GM23338 (cell line): ENCODE measurements around the gene ZNF385B. TPM values are rescaled to one million over a fixed set of nuclear protein-coding genes. Genes with fewer than 3 reads are reported as not detected.

Experiments used
- ATAC-seq: fragments of 200-7000 bp; cut with Tn5 transposase; 3 replicates; pipeline ENCODE4 v1.9.1; 2020
- DNase-seq: peaks from one replicate; pipeline ENCODE4 v3.0.0-alpha.2; 2015; ENCODE audit warnings: low spot score
- H2AFZ ChIP-seq: fragments of 200-600 bp; sonication (generic); 2 replicates; pipeline ENCODE4 v1.8.0; 2016; ENCODE audit warnings: antibody characterized with exemption, mild to moderate bottlenecking, moderate library complexity
- H3F3A ChIP-seq: fragments of 200-600 bp; sonication (generic); replicated peaks from 2 replicates; pipeline ENCODE4 v1.8.0; 2017; ENCODE audit warnings: antibody characterized with exemption, mixed run types, low read depth
- H3K27ac ChIP-seq: fragments of 200-600 bp; sonication (generic); 2 replicates; pipeline ENCODE4 v1.6.1; 2016; ENCODE audit warnings: low read depth
- H3K27me3 ChIP-seq: fragments of 200-600 bp; sonication (generic); 2 replicates; pipeline ENCODE4 v1.8.0; 2016; ENCODE audit warnings: mild to moderate bottlenecking, mixed run types, moderate library complexity; ENCODE audit not compliant: insufficient read depth
- H3K36me3 ChIP-seq: fragments of 200-600 bp; sonication (generic); 2 replicates; pipeline ENCODE4 v1.8.0; 2016; ENCODE audit warnings: mild to moderate bottlenecking; ENCODE audit not compliant: insufficient read depth
- H3K4me1 ChIP-seq: fragments of 200-600 bp; sonication (generic); 2 replicates; pipeline ENCODE4 v1.8.0; 2016; ENCODE audit warnings: mild to moderate bottlenecking, moderate library complexity; ENCODE audit not compliant: insufficient read depth
- H3K4me2 ChIP-seq: fragments of 200-600 bp; sonication (generic); 2 replicates; pipeline ENCODE4 v1.7.1; 2017; ENCODE audit warnings: mixed run types
- H3K4me3 ChIP-seq: fragments of 200-600 bp; sonication (generic); 2 replicates; pipeline ENCODE4 v1.6.1; 2016; ENCODE audit warnings: mixed run types
- H3K79me2 ChIP-seq: fragments of 200-600 bp; sonication (generic); replicated peaks from 2 replicates; pipeline ENCODE4 v1.8.0; 2017; ENCODE audit warnings: mild to moderate bottlenecking; ENCODE audit not compliant: insufficient read depth
- H3K9me2 ChIP-seq: fragments of 200-600 bp; sonication (generic); 2 replicates; pipeline ENCODE4 v1.8.0; 2017; ENCODE audit not compliant: insufficient read depth
- H4K20me1 ChIP-seq: fragments of 200-600 bp; sonication (generic); replicated peaks from 2 replicates; pipeline ENCODE4 v1.8.0; 2017; ENCODE audit warnings: mild to moderate bottlenecking; ENCODE audit not compliant: insufficient read depth
- H3K27ac Mint-ChIP-seq: 2 replicates; pipeline ENCODE4 v1.8.0; 2020; ENCODE audit warnings: inconsistent platforms, mild to moderate bottlenecking, moderate library complexity, mixed read lengths
- H3K27me3 Mint-ChIP-seq: 3 replicates; pipeline ENCODE4 v1.8.0; 2022; ENCODE audit warnings: low read depth, mild to moderate bottlenecking, moderate library complexity, mixed read lengths, inconsistent platforms; ENCODE audit not compliant: insufficient read depth, poor library complexity
- H3K36me3 Mint-ChIP-seq: 3 replicates; pipeline ENCODE4 v1.8.0; 2021; ENCODE audit warnings: low read depth, mild to moderate bottlenecking, inconsistent platforms, moderate library complexity, mixed read lengths
- H3K4me1 Mint-ChIP-seq: 3 replicates; pipeline ENCODE4 v1.8.0; 2020; ENCODE audit warnings: mild to moderate bottlenecking, inconsistent platforms, mixed read lengths
- H3K4me3 Mint-ChIP-seq: 3 replicates; pipeline ENCODE4 v1.8.0; 2021; ENCODE audit warnings: moderate library complexity, mild to moderate bottlenecking, inconsistent platforms, mixed read lengths
- H3K9me3 Mint-ChIP-seq: 3 replicates; pipeline ENCODE4 v1.8.0; 2020; ENCODE audit warnings: moderate library complexity, mild to moderate bottlenecking, inconsistent platforms, mixed read lengths
- CREB1 ChIP-seq: fragments of 250-450 bp; sonication (Bioruptor Pico); IDR thresholded peaks from 2 replicates; pipeline ENCODE4 v1.5.0; 2020; ENCODE audit warnings: low read depth, mild to moderate bottlenecking, moderate library complexity
- CTCF ChIP-seq, 2 experiments: fragments of 200-600 bp in 1 of 2; sonication (generic) in 1 of 2; conservative IDR thresholded peaks; 2 replicates each; pipeline versions ENCODE4 v1.5.1 to v1.6.1; 2016 to 2017; ENCODE audit warnings: antibody characterized with exemption in 2 of 2, low read depth in 2 of 2, mild to moderate bottlenecking in 2 of 2, moderate library complexity in 1 of 2
- EZH2 ChIP-seq: fragments of 200-600 bp; sonication (generic); IDR thresholded peaks from one replicate; pipeline ENCODE4 v1.8.0; 2017; ENCODE audit warnings: antibody characterized with exemption, mild to moderate bottlenecking, low read depth; ENCODE audit not compliant: unreplicated experiment
- EZH2phosphoT487 ChIP-seq: fragments of 200-600 bp; sonication (generic); IDR thresholded peaks from one replicate; pipeline ENCODE4 v1.8.1; 2018; ENCODE audit warnings: antibody characterized with exemption; ENCODE audit not compliant: unreplicated experiment
- JUNB ChIP-seq: IDR thresholded peaks from one replicate; pipeline ENCODE4 v1.6.1; 2016; ENCODE audit warnings: antibody characterized with exemption; ENCODE audit not compliant: unreplicated experiment
- POLR2AphosphoS5 ChIP-seq: IDR thresholded peaks from 2 replicates; pipeline ENCODE4 v1.6.1; 2016; ENCODE audit warnings: antibody characterized with exemption, low read depth
- STAT1 ChIP-seq: IDR thresholded peaks from one replicate; pipeline ENCODE4 v1.6.1; 2016; ENCODE audit warnings: antibody characterized with exemption; ENCODE audit not compliant: unreplicated experiment
- ZNF462 ChIP-seq: fragments of 250-450 bp; sonication (Bioruptor Pico); IDR thresholded peaks from 2 replicates; pipeline ENCODE4 v1.5.0; 2020; ENCODE audit warnings: mild to moderate bottlenecking, moderate library complexity
- polyA plus RNA-seq: library from polyadenylated mRNA; unstranded; fragments of >200 nt; fragmentation: Nextera tagmentation; extraction: Ambion mirVana; gene quantifications from 2 replicates; pipeline ENCODE4 v1.2.1, GENCODE V29; 2016
- total RNA-seq: library from RNA; depleted of rRNA; stranded (reverse); fragments of >200 nt; shearing (Covaris generic); gene quantifications from 2 replicates; pipeline ENCODE4 v1.2.3, GENCODE V29; 2014
- TF ChIP-seq, protein P1 (sequence below): IDR thresholded peaks from 2 replicates; pipeline ENCODE4 v1.6.1; 2016; ENCODE audit warnings: antibody characterized with exemption

Gene ZNF385B
- total and polyA plus RNA-seq, 2 experiments from 2014 or later = 1.5 to 4.6 TPM

- peak; percentile 100 for ATAC-seq
- H3K9me3 Mint-ChIP-seq = peaks cover 13% of the 10 kb centered on the region
- TF ChIP-seq JUNB (no peak), CTCF (conservative IDR thresholded peaks at IDR 0.05; ENCODE audit: low read depth in 2 of 2) (peak; percentile 73 to 91)
Measured at GRCh38 chr2:179898873-179899272, 37.5 kb upstream of the ZNF385B start.

GRCh38 chr2:179893616-179894015 is 32.2 kb upstream of the ZNF385B start:
- Mint-ChIP-seq H3K4me1 (peaks cover 2% of the 10 kb centered on the region; the same call in 1 of the 3 replicates), H3K4me3 (no peak overlapping the region), H3K27me3 (peaks cover 4% of the 10 kb centered on the region), H3K9me3 (peaks cover 5% of the 10 kb centered on the region; the same call in 2 of the 3 replicates), H3K27ac (no peak overlapping the region), H3K36me3 (peaks cover 4% of the 10 kb centered on the region; the same call in 2 of the 3 replicates)
- ATAC-seq (no peak), DNase-seq (no peak)
- Histone ChIP-seq H3K4me3 (no peak overlapping the region), H3K4me2 (no peak overlapping the region), H2AFZ (no peak overlapping the region), H3K79me2 (no peaks in the 10 kb centered on the region), H3K36me3 (0 out of 2 replicates have a peak, but pooled peaks cover 5% of the 10 kb centered on the region), H3K27ac (no peak overlapping the region), H3K9me2 (0 out of 2 replicates have a peak, but pooled peaks cover 8% of the 10 kb centered on the region), H3K4me1 (no peaks in the 10 kb centered on the region), H3F3A (no peaks in the 10 kb centered on the region), H3K27me3 (no peaks in the 10 kb centered on the region), H4K20me1 (no peaks in the 10 kb centered on the region)
- TF ChIP-seq CTCF (conservative IDR thresholded peaks at IDR 0.05; ENCODE audit: low read depth in 2 of 2) (no peak), ZNF462 (CRISPR knock-in tag) (no peak), EZH2phosphoT487 (no peak), POLR2AphosphoS5 (no peak), CREB1 (CRISPR knock-in tag) (no peak), STAT1 (no peak), EZH2 (no peak)
- TF ChIP-seq, protein P1, sequence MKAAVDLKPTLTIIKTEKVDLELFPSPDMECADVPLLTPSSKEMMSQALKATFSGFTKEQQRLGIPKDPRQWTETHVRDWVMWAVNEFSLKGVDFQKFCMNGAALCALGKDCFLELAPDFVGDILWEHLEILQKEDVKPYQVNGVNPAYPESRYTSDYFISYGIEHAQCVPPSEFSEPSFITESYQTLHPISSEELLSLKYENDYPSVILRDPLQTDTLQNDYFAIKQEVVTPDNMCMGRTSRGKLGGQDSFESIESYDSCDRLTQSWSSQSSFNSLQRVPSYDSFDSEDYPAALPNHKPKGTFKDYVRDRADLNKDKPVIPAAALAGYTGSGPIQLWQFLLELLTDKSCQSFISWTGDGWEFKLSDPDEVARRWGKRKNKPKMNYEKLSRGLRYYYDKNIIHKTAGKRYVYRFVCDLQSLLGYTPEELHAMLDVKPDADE = no peak

More at GRCh38 chr2:179898873-179899272, 37.5 kb upstream of the ZNF385B start:
- H3F3A ChIP-seq = no peaks in the 10 kb centered on the region
- H3K4me3 ChIP-seq = no peak overlapping the region
- H2AFZ ChIP-seq = peak overlapping the region; percentile 64
- H3K36me3 Mint-ChIP-seq = peaks cover 10% of the 10 kb centered on the region
- no peaks in the 10 kb centered on the region for H3K27me3 ChIP-seq
- no peak overlapping the region for H3K27ac Mint-ChIP-seq
- no peak overlapping the region for H3K27ac ChIP-seq
- no peaks in the 10 kb centered on the region for H3K79me2 ChIP-seq
- no peak overlapping the region for H3K4me3 Mint-ChIP-seq
- H3K36me3 ChIP-seq = no peaks in the 10 kb centered on the region
- no peak overlapping the region for H3K4me2 ChIP-seq
- no peaks in the 10 kb centered on the region for H3K27me3 Mint-ChIP-seq
- H3K9me2 ChIP-seq = 0 out of 2 replicates have a peak, but pooled peaks cover 3% of the 10 kb centered on the region
- no peaks in the 10 kb centered on the region for H3K4me1 ChIP-seq
- peaks cover 4% of the 10 kb centered on the region; the same call in 1 of the 3 replicates for H3K4me1 Mint-ChIP-seq
- no peaks in the 10 kb centered on the region for H4K20me1 ChIP-seq
- DNase-seq = peak; percentile 91
